Measurements from ENCODE around the gene GTPBP2. TPM values are rescaled to one million over a fixed set of nuclear protein-coding genes. Genes with fewer than 3 reads are reported as not detected.

GTPBP2 gene
- total RNA-seq, 1 experiment from 2014 or later: 76.4 TPM

- TF ChIP-seq, protein P1, sequence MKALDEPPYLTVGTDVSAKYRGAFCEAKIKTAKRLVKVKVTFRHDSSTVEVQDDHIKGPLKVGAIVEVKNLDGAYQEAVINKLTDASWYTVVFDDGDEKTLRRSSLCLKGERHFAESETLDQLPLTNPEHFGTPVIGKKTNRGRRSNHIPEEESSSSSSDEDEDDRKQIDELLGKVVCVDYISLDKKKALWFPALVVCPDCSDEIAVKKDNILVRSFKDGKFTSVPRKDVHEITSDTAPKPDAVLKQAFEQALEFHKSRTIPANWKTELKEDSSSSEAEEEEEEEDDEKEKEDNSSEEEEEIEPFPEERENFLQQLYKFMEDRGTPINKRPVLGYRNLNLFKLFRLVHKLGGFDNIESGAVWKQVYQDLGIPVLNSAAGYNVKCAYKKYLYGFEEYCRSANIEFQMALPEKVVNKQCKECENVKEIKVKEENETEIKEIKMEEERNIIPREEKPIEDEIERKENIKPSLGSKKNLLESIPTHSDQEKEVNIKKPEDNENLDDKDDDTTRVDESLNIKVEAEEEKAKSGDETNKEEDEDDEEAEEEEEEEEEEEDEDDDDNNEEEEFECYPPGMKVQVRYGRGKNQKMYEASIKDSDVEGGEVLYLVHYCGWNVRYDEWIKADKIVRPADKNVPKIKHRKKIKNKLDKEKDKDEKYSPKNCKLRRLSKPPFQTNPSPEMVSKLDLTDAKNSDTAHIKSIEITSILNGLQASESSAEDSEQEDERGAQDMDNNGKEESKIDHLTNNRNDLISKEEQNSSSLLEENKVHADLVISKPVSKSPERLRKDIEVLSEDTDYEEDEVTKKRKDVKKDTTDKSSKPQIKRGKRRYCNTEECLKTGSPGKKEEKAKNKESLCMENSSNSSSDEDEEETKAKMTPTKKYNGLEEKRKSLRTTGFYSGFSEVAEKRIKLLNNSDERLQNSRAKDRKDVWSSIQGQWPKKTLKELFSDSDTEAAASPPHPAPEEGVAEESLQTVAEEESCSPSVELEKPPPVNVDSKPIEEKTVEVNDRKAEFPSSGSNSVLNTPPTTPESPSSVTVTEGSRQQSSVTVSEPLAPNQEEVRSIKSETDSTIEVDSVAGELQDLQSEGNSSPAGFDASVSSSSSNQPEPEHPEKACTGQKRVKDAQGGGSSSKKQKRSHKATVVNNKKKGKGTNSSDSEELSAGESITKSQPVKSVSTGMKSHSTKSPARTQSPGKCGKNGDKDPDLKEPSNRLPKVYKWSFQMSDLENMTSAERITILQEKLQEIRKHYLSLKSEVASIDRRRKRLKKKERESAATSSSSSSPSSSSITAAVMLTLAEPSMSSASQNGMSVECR (CRISPR knock-in tag; IDR thresholded peaks at IDR 0.05; ENCODE audit: borderline replicate concordance): peak; percentile 75; the same call in 1 of the 2 replicates
- TF ChIP-seq, protein P2, sequence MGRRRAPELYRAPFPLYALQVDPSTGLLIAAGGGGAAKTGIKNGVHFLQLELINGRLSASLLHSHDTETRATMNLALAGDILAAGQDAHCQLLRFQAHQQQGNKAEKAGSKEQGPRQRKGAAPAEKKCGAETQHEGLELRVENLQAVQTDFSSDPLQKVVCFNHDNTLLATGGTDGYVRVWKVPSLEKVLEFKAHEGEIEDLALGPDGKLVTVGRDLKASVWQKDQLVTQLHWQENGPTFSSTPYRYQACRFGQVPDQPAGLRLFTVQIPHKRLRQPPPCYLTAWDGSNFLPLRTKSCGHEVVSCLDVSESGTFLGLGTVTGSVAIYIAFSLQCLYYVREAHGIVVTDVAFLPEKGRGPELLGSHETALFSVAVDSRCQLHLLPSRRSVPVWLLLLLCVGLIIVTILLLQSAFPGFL (CRISPR knock-in tag; IDR thresholded peaks at IDR 0.05; ENCODE audit: borderline replicate concordance): 0 out of 2 replicates have a peak, but pooled peaks have one; percentile 76
- TF ChIP-seq CBFB (CRISPR knock-in tag; IDR thresholded peaks at IDR 0.05; ENCODE audit: low read depth): no peak
- TF ChIP-seq CREM (CRISPR knock-in tag; IDR thresholded peaks at IDR 0.05): 0 out of 2 replicates have a peak, but pooled peaks have one; percentile 52
- no peak for TF ChIP-seq NR1H2 (CRISPR knock-in tag; IDR thresholded peaks at IDR 0.05)
- TF ChIP-seq, protein P3, sequence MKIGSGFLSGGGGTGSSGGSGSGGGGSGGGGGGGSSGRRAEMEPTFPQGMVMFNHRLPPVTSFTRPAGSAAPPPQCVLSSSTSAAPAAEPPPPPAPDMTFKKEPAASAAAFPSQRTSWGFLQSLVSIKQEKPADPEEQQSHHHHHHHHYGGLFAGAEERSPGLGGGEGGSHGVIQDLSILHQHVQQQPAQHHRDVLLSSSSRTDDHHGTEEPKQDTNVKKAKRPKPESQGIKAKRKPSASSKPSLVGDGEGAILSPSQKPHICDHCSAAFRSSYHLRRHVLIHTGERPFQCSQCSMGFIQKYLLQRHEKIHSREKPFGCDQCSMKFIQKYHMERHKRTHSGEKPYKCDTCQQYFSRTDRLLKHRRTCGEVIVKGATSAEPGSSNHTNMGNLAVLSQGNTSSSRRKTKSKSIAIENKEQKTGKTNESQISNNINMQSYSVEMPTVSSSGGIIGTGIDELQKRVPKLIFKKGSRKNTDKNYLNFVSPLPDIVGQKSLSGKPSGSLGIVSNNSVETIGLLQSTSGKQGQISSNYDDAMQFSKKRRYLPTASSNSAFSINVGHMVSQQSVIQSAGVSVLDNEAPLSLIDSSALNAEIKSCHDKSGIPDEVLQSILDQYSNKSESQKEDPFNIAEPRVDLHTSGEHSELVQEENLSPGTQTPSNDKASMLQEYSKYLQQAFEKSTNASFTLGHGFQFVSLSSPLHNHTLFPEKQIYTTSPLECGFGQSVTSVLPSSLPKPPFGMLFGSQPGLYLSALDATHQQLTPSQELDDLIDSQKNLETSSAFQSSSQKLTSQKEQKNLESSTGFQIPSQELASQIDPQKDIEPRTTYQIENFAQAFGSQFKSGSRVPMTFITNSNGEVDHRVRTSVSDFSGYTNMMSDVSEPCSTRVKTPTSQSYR (CRISPR knock-in tag; IDR thresholded peaks at IDR 0.05): peak; percentile 77; the same call in 1 of the 2 replicates
- TF ChIP-seq E2F1 (CRISPR knock-in tag; IDR thresholded peaks at IDR 0.05): peak; percentile 40; the same call in 1 of the 2 replicates
- TF ChIP-seq TCF7 (CRISPR knock-in tag; IDR thresholded peaks at IDR 0.05; ENCODE audit: low read depth): no peak
- TF ChIP-seq, protein P4, sequence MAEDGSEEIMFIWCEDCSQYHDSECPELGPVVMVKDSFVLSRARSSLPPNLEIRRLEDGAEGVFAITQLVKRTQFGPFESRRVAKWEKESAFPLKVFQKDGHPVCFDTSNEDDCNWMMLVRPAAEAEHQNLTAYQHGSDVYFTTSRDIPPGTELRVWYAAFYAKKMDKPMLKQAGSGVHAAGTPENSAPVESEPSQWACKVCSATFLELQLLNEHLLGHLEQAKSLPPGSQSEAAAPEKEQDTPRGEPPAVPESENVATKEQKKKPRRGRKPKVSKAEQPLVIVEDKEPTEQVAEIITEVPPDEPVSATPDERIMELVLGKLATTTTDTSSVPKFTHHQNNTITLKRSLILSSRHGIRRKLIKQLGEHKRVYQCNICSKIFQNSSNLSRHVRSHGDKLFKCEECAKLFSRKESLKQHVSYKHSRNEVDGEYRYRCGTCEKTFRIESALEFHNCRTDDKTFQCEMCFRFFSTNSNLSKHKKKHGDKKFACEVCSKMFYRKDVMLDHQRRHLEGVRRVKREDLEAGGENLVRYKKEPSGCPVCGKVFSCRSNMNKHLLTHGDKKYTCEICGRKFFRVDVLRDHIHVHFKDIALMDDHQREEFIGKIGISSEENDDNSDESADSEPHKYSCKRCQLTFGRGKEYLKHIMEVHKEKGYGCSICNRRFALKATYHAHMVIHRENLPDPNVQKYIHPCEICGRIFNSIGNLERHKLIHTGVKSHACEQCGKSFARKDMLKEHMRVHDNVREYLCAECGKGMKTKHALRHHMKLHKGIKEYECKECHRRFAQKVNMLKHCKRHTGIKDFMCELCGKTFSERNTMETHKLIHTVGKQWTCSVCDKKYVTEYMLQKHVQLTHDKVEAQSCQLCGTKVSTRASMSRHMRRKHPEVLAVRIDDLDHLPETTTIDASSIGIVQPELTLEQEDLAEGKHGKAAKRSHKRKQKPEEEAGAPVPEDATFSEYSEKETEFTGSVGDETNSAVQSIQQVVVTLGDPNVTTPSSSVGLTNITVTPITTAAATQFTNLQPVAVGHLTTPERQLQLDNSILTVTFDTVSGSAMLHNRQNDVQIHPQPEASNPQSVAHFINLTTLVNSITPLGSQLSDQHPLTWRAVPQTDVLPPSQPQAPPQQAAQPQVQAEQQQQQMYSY (CRISPR knock-in tag; IDR thresholded peaks at IDR 0.05): 0 out of 2 replicates have a peak, but pooled peaks have one; percentile 33
- TF ChIP-seq ELF4 (CRISPR knock-in tag; IDR thresholded peaks at IDR 0.05; ENCODE audit: low read depth): no peak
- TF ChIP-seq, protein P5, sequence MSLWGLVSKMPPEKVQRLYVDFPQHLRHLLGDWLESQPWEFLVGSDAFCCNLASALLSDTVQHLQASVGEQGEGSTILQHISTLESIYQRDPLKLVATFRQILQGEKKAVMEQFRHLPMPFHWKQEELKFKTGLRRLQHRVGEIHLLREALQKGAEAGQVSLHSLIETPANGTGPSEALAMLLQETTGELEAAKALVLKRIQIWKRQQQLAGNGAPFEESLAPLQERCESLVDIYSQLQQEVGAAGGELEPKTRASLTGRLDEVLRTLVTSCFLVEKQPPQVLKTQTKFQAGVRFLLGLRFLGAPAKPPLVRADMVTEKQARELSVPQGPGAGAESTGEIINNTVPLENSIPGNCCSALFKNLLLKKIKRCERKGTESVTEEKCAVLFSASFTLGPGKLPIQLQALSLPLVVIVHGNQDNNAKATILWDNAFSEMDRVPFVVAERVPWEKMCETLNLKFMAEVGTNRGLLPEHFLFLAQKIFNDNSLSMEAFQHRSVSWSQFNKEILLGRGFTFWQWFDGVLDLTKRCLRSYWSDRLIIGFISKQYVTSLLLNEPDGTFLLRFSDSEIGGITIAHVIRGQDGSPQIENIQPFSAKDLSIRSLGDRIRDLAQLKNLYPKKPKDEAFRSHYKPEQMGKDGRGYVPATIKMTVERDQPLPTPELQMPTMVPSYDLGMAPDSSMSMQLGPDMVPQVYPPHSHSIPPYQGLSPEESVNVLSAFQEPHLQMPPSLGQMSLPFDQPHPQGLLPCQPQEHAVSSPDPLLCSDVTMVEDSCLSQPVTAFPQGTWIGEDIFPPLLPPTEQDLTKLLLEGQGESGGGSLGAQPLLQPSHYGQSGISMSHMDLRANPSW (CRISPR knock-in tag; conservative IDR thresholded peaks at IDR 0.05; ENCODE audit: low read depth): no peak
- TF ChIP-seq CREB1 (CRISPR knock-in tag; IDR thresholded peaks at IDR 0.05): no peak; the same call in 1 of the 2 replicates
- TF ChIP-seq MAX (CRISPR knock-in tag; IDR thresholded peaks at IDR 0.05): peak; percentile 76
Observed at GRCh38 chr6:43635387-43636307, 6.6 kb upstream of the GTPBP2 start, which contains the start of gene MAD2L1BP (continued).
